Measurements from ENCODE around the gene FAM241A. TPM values are rescaled to one million over a fixed set of nuclear protein-coding genes. Genes with fewer than 3 reads are reported as not detected.
"Not testable (repeated sequence)": the region's sequence is repeated elsewhere in the genome, so short reads cannot be mapped to it uniquely, and the experiment has no call there.

Gene FAM241A
- total RNA-seq, 1 donor from 2014 or later, result 6.8 TPM

DNA sequence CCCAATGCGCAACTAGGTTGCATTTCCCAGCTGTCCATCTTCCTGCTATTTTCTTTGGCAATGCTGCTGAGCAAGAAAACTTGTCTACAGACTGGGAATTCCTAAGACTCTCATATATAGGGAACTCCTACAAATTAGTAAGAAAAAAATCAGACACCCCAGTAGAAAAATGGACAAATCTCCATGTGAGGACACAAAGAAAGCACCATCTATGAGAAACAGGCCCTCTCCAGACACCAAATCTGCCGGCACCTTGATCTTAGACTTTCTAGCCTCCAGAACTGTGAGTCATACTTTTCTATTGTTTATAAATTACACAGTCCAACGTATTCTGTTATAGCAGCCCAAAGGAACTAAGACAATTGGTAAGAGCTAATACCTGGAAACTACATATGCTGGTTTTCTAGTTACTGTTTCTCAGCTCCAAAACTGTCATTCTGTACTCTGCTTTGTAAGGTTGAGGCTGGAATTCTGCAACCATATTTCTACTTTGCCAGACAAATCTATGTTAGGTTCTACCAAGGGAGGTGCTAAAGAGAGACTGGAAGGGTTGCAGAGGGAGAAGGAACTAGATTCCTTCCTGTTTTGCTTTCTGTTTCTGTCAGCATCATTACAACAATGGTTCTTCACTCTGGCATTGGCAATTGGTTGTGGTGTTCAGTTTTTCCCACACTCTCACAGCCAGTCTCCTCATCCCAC, 35.7 kb upstream of the FAM241A start:
- Histone ChIP-seq H3K9me3 (no peaks in the 10 kb centered on the region), H3K36me3 (no peaks in the 10 kb centered on the region), H3K4me1 (peaks cover 0 to 2% of the 10 kb centered on the region in 2 donors), H3K4me3 (no peak overlapping the region), H3K27ac (no peak overlapping the region), H3K27me3 (no peaks in the 10 kb centered on the region)
- intact Hi-C loops (cut with DNase I), result no loop called here
- TF ChIP-seq, protein P1, sequence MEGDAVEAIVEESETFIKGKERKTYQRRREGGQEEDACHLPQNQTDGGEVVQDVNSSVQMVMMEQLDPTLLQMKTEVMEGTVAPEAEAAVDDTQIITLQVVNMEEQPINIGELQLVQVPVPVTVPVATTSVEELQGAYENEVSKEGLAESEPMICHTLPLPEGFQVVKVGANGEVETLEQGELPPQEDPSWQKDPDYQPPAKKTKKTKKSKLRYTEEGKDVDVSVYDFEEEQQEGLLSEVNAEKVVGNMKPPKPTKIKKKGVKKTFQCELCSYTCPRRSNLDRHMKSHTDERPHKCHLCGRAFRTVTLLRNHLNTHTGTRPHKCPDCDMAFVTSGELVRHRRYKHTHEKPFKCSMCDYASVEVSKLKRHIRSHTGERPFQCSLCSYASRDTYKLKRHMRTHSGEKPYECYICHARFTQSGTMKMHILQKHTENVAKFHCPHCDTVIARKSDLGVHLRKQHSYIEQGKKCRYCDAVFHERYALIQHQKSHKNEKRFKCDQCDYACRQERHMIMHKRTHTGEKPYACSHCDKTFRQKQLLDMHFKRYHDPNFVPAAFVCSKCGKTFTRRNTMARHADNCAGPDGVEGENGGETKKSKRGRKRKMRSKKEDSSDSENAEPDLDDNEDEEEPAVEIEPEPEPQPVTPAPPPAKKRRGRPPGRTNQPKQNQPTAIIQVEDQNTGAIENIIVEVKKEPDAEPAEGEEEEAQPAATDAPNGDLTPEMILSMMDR (IDR thresholded peaks at IDR 0.05), result no peak
- DNase-seq (ENCODE audit: low spot score in 2 of 2), result no peak

DNA sequence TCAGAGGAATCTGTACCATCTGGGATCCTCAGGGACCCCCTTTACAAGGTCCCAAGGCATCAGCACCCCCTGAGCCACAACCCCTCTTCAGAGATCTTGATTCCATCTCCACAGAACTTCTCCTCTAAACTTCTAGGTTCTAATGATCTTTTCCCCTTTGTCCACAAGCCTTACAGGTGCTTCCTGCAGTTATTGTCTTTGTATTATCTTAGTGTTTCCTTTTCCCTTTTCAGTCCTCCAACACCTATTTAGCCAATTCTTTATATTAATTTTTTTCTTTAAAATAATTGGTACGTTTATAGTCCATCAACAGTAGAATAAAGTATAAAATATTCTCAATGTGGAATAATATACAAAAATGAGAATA, 35.2 kb upstream of the FAM241A start:
- Histone ChIP-seq H3K4me3 (no peak overlapping the region), H3K36me3 (no peaks in the 10 kb centered on the region), H3K27me3 (no peaks in the 10 kb centered on the region), H3K9me3 (no peaks in the 10 kb centered on the region), H3K27ac (no peak overlapping the region), H3K4me1 (peaks cover 0 to 2% of the 10 kb centered on the region in 2 donors)
- TF ChIP-seq, protein P1 (IDR thresholded peaks at IDR 0.05), result no peak
- no peak for DNase-seq (ENCODE audit: low spot score in 2 of 2)
- intact Hi-C loops (cut with DNase I), result no loop called here

DNA sequence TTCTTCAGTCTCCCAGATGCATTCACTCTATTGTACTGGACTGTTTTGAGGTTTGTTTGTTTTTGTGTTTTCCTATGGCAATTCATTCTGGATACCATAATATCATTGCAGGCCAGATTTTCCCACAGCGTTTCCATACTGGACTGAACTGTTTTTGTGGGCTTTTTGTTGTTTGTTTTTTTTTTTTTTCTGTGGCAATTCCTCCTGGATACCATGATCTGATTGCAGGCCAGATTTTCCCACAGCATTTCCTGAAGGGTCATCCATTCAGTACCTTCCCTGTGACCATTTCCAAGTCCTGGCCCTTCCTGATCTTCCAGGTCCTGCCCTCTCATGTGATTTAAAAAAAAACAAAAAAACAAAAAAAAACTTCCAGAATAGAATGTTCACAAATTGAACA, 33.9 kb upstream of the FAM241A start:
- peaks cover 0 to 2% of the 10 kb centered on the region in 2 donors for H3K4me1 ChIP-seq
- TF ChIP-seq, protein P1 (IDR thresholded peaks at IDR 0.05), result no peak
- no peak for DNase-seq (ENCODE audit: low spot score in 2 of 2)
- H3K27ac ChIP-seq, result no peak overlapping the region
- H3K9me3 ChIP-seq, result no peaks in the 10 kb centered on the region
- H3K27me3 ChIP-seq, result no peaks in the 10 kb centered on the region
- intact Hi-C loops (cut with DNase I), result no loop called here
- H3K4me3 ChIP-seq, result no peak overlapping the region
- no peaks in the 10 kb centered on the region for H3K36me3 ChIP-seq

DNA sequence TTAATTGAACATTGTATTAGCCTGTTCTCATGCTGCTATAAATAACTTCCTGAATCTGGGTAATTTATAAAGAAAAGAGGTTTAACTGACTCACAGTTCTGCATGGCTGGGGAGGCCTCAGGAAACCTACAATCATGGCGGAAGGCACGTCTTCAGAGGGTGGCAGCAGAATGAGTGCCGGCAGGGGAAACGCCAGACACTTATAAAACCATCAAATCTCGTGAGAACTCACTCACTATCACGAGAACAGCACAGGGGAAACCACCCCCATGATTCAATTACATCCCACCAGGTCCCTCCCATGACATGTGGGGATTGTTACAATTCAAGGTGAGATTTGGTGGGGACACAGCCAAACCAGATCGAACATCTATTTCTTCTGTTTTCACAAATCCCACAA, 33.2 kb upstream of the FAM241A start:
- H3K4me1 ChIP-seq; H3K9me3 ChIP-seq; H3K27me3 ChIP-seq; H3K27ac ChIP-seq; DNase-seq (ENCODE audit: low spot score in 2 of 2); H3K4me3 ChIP-seq; intact Hi-C loops (cut with DNase I); H3K36me3 ChIP-seq: not testable (repeated sequence)

DNA sequence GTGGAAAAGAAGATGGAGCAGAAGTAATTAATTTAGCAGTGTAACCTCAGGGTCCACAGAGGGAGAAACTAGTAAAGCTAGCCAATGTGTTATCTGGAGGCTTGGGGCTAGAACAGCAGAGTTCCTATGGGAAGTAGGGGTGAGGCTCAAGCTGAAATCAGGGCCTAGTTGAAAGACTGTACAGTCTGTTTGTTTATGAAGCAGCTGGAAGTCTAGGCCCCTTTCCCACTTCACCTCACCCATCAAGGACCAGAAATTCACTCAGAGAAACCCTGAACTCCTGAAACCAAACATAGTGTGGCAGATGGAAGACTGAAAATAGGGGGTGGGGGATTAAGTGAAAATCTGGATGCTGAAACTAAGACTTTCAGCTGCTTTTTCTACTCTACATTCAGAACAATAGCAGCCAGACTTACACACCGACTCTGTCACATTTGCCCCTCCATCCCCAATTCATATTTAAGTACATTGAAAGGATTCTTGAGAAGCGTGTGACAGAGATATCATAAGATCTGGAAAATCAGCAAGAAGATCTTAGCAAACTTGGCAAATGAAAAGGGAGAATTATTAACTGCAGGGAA, 32.6 kb upstream of the FAM241A start:
- Histone ChIP-seq H3K9me3 (no peaks in the 10 kb centered on the region), H3K27me3 (no peaks in the 10 kb centered on the region), H3K27ac (no peak overlapping the region), H3K4me1 (peaks cover 0 to 2% of the 10 kb centered on the region in 2 donors), H3K36me3 (no peaks in the 10 kb centered on the region), H3K4me3 (no peak overlapping the region)
- DNase-seq (ENCODE audit: low spot score in 2 of 2), result no peak
- TF ChIP-seq, protein P1 (IDR thresholded peaks at IDR 0.05), result no peak
- intact Hi-C loops (cut with DNase I), result no loop called here

DNA sequence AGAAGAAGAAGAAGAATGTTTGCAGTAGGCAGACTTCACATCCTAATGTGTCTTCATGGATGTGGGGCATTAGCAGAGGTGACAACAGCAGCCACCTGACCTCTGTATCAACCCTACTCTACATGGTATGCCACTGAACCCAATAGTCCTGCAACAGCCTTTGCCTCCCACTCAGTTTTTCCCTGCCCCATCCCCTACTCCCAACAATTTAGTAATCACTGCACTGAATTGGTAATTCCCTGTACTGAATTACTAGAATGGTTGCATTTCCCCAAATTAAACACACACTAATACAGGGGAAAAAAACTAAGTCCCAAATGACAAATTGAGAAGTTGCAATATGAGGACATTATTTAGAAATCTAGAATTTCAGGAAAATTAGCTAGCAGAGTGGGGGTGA, 31.4 kb upstream of the FAM241A start:
- Histone ChIP-seq H3K9me3 (no peaks in the 10 kb centered on the region), H3K36me3 (no peaks in the 10 kb centered on the region), H3K27me3 (no peaks in the 10 kb centered on the region), H3K27ac (no peak overlapping the region), H3K4me1 (peaks cover 0 to 2% of the 10 kb centered on the region in 2 donors), H3K4me3 (no peak overlapping the region)
- no peak for DNase-seq (ENCODE audit: low spot score in 2 of 2)
- intact Hi-C loops (cut with DNase I), result no loop called here
- TF ChIP-seq, protein P1 (IDR thresholded peaks at IDR 0.05), result no peak
